ENCODE data around the gene ALAS1.
"Not testable (repeated sequence)": the region's sequence is repeated elsewhere in the genome, so short reads cannot be mapped to it uniquely, and the experiment has no call there.

The ALAS1 gene

GRCh38 chr3:52178126-52178525, 19.8 kb upstream of the ALAS1 start:
- H3K4me2 ChIP-seq (ENCODE audit: low read length); H3K4me1 ChIP-seq (ENCODE audit: control insufficient read depth, insufficient read depth, low read length); H3K4me3 ChIP-seq (ENCODE audit: low read length); H3K9me3 ChIP-seq (replicated peaks; ENCODE audit: low read length); H3K9ac ChIP-seq (ENCODE audit: low read depth, low read length); H3K36me3 ChIP-seq (ENCODE audit: insufficient read depth, low read length): not testable (repeated sequence)
- peaks cover 10% of the 10 kb centered on the region for H3K27me3 ChIP-seq (ENCODE audit: control insufficient read depth, insufficient read depth, low read length)

GRCh38 chr3:52178537-52178936, 19.4 kb upstream of the ALAS1 start:
- H3K9ac ChIP-seq (ENCODE audit: low read depth, low read length): no peak overlapping the region
- no peak overlapping the region for H3K4me3 ChIP-seq (ENCODE audit: low read length)
- peaks cover 10% of the 10 kb centered on the region for H3K27me3 ChIP-seq (ENCODE audit: control insufficient read depth, insufficient read depth, low read length)
- H3K9me3 ChIP-seq (replicated peaks; ENCODE audit: low read length): no peaks in the 10 kb centered on the region
- H3K4me1 ChIP-seq (ENCODE audit: control insufficient read depth, insufficient read depth, low read length): no peaks in the 10 kb centered on the region
- no peak overlapping the region for H3K4me2 ChIP-seq (ENCODE audit: low read length)
- no peaks in the 10 kb centered on the region for H3K36me3 ChIP-seq (ENCODE audit: insufficient read depth, low read length)

DNA sequence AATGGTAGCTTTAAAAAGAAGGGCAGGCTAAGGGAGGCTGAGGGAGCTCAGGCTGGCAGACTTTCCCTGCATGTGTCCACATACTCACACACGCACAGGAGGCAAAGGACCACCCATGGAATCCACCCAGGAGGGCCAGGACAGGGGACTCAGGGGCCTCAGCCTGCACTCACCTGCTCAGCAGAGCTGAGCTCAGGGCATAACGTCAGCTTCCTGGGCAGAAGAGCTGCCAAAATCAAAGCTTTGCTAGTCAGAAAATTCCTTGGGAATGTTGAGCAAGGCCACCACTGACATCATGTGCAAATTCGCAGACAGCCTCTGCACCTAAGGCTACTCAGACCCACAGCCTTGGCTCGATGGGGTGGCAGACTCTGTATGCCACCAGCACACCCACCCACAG, 16.4 kb upstream of the ALAS1 start:
- no peak overlapping the region for H3K4me2 ChIP-seq (ENCODE audit: low read length)
- no peaks in the 10 kb centered on the region for H3K9me3 ChIP-seq (replicated peaks; ENCODE audit: low read length)
- H3K4me1 ChIP-seq (ENCODE audit: control insufficient read depth, insufficient read depth, low read length): no peaks in the 10 kb centered on the region
- no peaks in the 10 kb centered on the region for H3K36me3 ChIP-seq (ENCODE audit: insufficient read depth, low read length)
- H3K9ac ChIP-seq (ENCODE audit: low read depth, low read length): no peak overlapping the region
- H3K27me3 ChIP-seq (ENCODE audit: control insufficient read depth, insufficient read depth, low read length): peaks cover 13% of the 10 kb centered on the region
- H3K4me3 ChIP-seq (ENCODE audit: low read length): no peak overlapping the region

GRCh38 chr3:52182196-52182595, 15.8 kb upstream of the ALAS1 start:
- Histone ChIP-seq H3K4me2 (ENCODE audit: low read length) (no peak overlapping the region), H3K9me3 (replicated peaks; ENCODE audit: low read length) (no peaks in the 10 kb centered on the region), H3K4me1 (ENCODE audit: control insufficient read depth, insufficient read depth, low read length) (no peaks in the 10 kb centered on the region), H3K9ac (ENCODE audit: low read depth, low read length) (no peak overlapping the region), H3K4me3 (ENCODE audit: low read length) (no peak overlapping the region), H3K27me3 (ENCODE audit: control insufficient read depth, insufficient read depth, low read length) (peaks cover 11% of the 10 kb centered on the region), H3K36me3 (ENCODE audit: insufficient read depth, low read length) (no peaks in the 10 kb centered on the region)

- Histone ChIP-seq H3K4me3 (ENCODE audit: low read length) (no peak overlapping the region), H3K4me1 (ENCODE audit: control insufficient read depth, insufficient read depth, low read length) (no peaks in the 10 kb centered on the region), H3K36me3 (ENCODE audit: insufficient read depth, low read length) (no peaks in the 10 kb centered on the region), H3K9ac (ENCODE audit: low read depth, low read length) (no peak overlapping the region), H3K27me3 (ENCODE audit: control insufficient read depth, insufficient read depth, low read length) (peaks cover 11% of the 10 kb centered on the region), H3K9me3 (replicated peaks; ENCODE audit: low read length) (no peaks in the 10 kb centered on the region), H3K4me2 (ENCODE audit: low read length) (no peak overlapping the region)
Measured at GRCh38 chr3:52182691-52183090, 15.3 kb upstream of the ALAS1 start.

- Histone ChIP-seq H3K4me3 (ENCODE audit: low read length) (no peak overlapping the region), H3K4me1 (ENCODE audit: control insufficient read depth, insufficient read depth, low read length) (no peaks in the 10 kb centered on the region), H3K4me2 (ENCODE audit: low read length) (no peak overlapping the region), H3K36me3 (ENCODE audit: insufficient read depth, low read length) (no peaks in the 10 kb centered on the region), H3K9ac (ENCODE audit: low read depth, low read length) (no peak overlapping the region), H3K9me3 (replicated peaks; ENCODE audit: low read length) (no peaks in the 10 kb centered on the region), H3K27me3 (ENCODE audit: control insufficient read depth, insufficient read depth, low read length) (peaks cover 8% of the 10 kb centered on the region)
Measured at GRCh38 chr3:52183786-52184445, 14.0 kb upstream of the ALAS1 start.

GRCh38 chr3:52184690-52185089, 13.3 kb upstream of the ALAS1 start:
- Histone ChIP-seq H3K9ac (ENCODE audit: low read depth, low read length) (no peak overlapping the region), H3K4me1 (ENCODE audit: control insufficient read depth, insufficient read depth, low read length) (no peaks in the 10 kb centered on the region), H3K36me3 (ENCODE audit: insufficient read depth, low read length) (no peaks in the 10 kb centered on the region), H3K4me3 (ENCODE audit: low read length) (no peak overlapping the region), H3K27me3 (ENCODE audit: control insufficient read depth, insufficient read depth, low read length) (peaks cover 4% of the 10 kb centered on the region), H3K9me3 (replicated peaks; ENCODE audit: low read length) (no peaks in the 10 kb centered on the region), H3K4me2 (ENCODE audit: low read length) (no peak overlapping the region)

DNA sequence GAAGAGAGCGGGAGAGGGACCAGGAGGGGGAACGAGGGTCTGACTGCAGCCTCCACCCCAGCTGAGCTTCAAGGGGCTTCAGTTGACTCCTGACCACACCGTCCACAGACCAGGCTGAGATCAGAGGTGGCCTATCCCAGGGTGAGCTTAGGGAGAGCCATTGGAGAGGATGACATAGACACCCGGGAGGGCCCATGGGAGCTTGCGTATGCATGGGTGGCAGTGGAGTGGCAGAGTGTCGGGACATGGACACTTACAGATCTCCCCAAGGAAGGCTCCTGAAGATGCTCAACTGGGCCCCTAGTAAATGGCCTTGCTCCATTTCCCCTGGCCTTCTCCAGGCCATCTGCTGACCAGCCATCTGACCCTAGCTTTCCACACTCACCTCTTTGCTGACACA, 12.6 kb upstream of the ALAS1 start:
- Histone ChIP-seq H3K4me2 (ENCODE audit: low read length) (no peak overlapping the region), H3K4me3 (ENCODE audit: low read length) (no peak overlapping the region), H3K9me3 (replicated peaks; ENCODE audit: low read length) (no peaks in the 10 kb centered on the region), H3K36me3 (ENCODE audit: insufficient read depth, low read length) (no peaks in the 10 kb centered on the region), H3K27me3 (ENCODE audit: control insufficient read depth, insufficient read depth, low read length) (peaks cover 4% of the 10 kb centered on the region), H3K9ac (ENCODE audit: low read depth, low read length) (no peak overlapping the region), H3K4me1 (ENCODE audit: control insufficient read depth, insufficient read depth, low read length) (peaks cover 4% of the 10 kb centered on the region)

- Histone ChIP-seq H3K36me3 (ENCODE audit: insufficient read depth, low read length) (no peaks in the 10 kb centered on the region), H3K4me1 (ENCODE audit: control insufficient read depth, insufficient read depth, low read length) (peaks cover 9% of the 10 kb centered on the region), H3K9ac (ENCODE audit: low read depth, low read length) (no peak overlapping the region), H3K27me3 (ENCODE audit: control insufficient read depth, insufficient read depth, low read length) (peaks cover 4% of the 10 kb centered on the region), H3K4me3 (ENCODE audit: low read length) (no peak overlapping the region), H3K4me2 (ENCODE audit: low read length) (no peak overlapping the region), H3K9me3 (replicated peaks; ENCODE audit: low read length) (no peaks in the 10 kb centered on the region)
Measured at GRCh38 chr3:52185837-52186236, 12.1 kb upstream of the ALAS1 start.

DNA sequence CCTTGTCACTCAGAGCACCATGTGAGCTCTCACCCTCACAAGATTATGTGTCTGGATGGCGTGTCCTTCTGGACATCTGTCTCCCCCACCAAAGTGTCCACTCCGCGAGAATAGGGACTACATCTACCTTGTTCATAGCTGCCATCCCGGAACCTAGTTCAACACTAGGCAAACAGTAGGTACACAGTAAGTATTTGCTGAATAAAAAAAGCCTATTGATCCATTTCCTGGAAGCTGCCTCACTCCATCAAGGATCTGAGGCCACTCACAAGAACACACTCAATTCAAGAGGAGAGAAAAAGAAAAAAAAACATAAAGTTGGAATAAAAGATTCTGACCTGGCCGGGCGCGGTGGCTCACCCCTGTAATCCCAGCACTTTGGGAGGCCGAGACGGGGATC, 11.2 kb upstream of the ALAS1 start:
- Histone ChIP-seq H3K36me3 (ENCODE audit: insufficient read depth, low read length) (no peaks in the 10 kb centered on the region), H3K9ac (ENCODE audit: low read depth, low read length) (no peak overlapping the region), H3K4me3 (ENCODE audit: low read length) (no peak overlapping the region), H3K4me1 (ENCODE audit: control insufficient read depth, insufficient read depth, low read length) (peaks cover 12% of the 10 kb centered on the region), H3K4me2 (ENCODE audit: low read length) (no peak overlapping the region), H3K9me3 (replicated peaks; ENCODE audit: low read length) (no peaks in the 10 kb centered on the region), H3K27me3 (ENCODE audit: control insufficient read depth, insufficient read depth, low read length) (peaks cover 4% of the 10 kb centered on the region)

DNA sequence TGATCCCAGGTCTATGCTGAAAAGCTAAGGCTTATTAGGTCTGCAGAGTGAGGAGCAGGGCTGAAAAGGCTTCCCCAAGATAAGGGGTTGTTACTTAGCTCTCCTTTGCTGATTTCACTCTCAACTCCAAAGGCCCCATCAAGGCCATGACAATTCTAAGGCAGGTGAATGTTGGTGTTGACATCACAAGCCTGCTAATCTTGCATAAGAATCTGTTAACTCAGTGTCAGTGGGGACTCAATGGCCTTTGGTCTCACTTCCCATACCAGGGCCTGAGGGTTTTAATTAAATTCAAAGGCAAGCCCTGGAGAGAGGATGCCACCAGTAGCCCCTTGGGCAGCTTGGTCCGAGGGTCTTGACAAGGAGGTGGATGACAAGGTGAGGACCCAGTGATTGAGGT, 9.4 kb upstream of the ALAS1 start:
- Histone ChIP-seq H3K36me3 (ENCODE audit: insufficient read depth, low read length) (no peaks in the 10 kb centered on the region), H3K4me1 (ENCODE audit: control insufficient read depth, insufficient read depth, low read length) (peaks cover 21% of the 10 kb centered on the region), H3K4me3 (ENCODE audit: low read length) (no peak overlapping the region), H3K9me3 (replicated peaks; ENCODE audit: low read length) (no peaks in the 10 kb centered on the region), H3K27me3 (ENCODE audit: control insufficient read depth, insufficient read depth, low read length) (peaks cover 4% of the 10 kb centered on the region), H3K4me2 (ENCODE audit: low read length) (no peak overlapping the region), H3K9ac (ENCODE audit: low read depth, low read length) (no peak overlapping the region)

GRCh38 chr3:52190294-52191074, 7.5 kb upstream of the ALAS1 start:
- Histone ChIP-seq H3K4me3 (ENCODE audit: low read length) (no peak overlapping the region), H3K4me1 (ENCODE audit: control insufficient read depth, insufficient read depth, low read length) (peaks cover 21% of the 10 kb centered on the region), H3K4me2 (ENCODE audit: low read length) (peak overlapping the region; percentile 59), H3K9me3 (replicated peaks; ENCODE audit: low read length) (no peaks in the 10 kb centered on the region), H3K9ac (ENCODE audit: low read depth, low read length) (no peak overlapping the region), H3K36me3 (ENCODE audit: insufficient read depth, low read length) (no peaks in the 10 kb centered on the region), H3K27me3 (ENCODE audit: control insufficient read depth, insufficient read depth, low read length) (no peaks in the 10 kb centered on the region)

Measured in skeletal muscle satellite cell (primary cell).